GM18505 (cell line): Measurements from ENCODE around the gene CHCHD6.

Experiments used
- ATAC-seq: cut with Tn5 transposase; IDR thresholded peaks from one replicate; pipeline ENCODE4 v1.9.1; 2021; ENCODE audit not compliant: unreplicated experiment
- POLR2A ChIP-seq: IDR thresholded peaks from 4 replicates; pipeline ENCODE4 v1.6.1; 2011; ENCODE audit warnings: borderline replicate concordance; ENCODE audit not compliant: insufficient read depth, insufficient read length; ENCODE audit errors: extremely low read depth

Gene CHCHD6

DNA sequence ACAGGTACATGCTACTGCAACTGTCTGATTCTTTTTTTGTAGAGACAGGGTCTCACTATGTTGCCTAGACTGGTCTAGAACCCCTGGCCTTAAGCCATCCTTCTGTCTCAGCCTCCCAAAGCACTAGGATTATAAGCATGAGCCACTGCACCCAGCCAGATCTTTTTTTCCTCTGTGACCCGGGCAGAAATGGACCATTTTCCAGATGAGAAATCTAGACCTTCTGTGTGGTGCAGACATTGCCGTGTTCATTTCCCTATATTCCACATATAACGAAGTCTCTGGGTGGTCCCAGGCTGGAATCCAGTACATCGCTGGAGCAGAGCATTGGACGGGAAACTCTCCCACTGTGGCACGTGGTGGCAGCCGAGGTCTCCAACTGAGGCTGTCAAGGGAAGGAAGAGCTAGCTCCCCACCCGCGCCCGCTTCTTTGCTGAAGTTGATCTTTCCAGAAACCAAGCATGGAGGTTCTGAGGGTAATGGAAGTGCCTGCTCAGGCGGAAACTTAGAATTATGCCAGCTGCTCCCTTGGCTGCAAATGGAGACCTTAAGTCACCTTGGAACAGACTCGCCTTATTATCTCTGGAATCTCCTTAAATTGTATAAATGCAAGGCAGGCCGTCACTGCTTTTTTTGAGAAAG is 26.1 kb upstream of the CHCHD6 start:
- no peak for TF ChIP-seq POLR2A
- no peak for ATAC-seq

DNA sequence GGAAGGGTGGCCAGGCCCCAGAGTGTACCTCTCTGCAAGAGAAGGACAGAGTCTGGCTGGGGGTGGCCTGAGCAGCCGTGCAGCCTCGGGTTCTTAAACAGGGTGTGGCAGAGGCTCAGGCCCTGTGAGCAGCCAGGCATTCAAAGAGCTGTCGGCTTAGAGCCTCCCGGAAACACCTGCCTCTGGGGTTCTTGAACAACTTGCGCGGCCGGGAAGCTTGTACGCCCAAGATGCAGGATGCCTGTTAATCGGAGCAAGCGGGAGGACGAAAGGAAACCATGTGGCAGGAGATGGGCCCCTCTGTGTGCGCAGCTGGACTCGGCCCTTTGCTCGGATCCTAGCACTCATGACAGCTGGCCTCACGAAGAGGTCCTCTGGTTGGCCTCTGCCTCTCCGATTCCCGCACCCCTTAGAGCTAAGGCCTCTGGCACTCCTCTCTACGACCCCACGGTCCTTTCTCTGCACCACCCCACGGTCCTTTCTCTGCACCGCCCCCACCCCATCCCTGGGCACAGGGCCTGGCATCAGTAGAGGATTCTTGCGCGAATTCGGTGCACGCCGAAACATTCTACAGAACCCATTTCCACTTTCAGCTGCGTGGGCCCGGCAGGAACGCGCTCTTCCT is 25.2 kb upstream of the CHCHD6 start:
- no peak for TF ChIP-seq POLR2A
- no peak for ATAC-seq

DNA sequence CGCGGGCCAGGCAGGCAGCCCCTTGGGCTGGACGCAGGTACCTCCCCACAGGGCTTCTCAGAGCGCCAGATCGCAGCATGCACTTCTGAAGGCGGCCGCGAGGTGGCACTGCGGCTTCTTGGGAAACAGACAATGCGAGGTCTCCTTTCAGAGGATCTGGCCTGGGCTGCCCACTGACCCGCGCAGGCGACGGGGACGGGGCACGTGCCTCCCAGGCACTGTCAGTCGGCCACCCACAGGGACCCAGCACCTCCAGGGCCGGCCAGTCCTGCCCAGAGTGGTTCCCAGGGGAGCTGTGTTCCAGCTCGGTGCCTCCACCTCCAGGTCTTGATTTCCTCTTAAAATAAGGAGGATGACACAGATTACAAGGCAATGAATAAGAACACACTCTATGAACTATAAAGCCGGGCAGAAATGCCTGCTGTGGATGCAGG is 24.7 kb upstream of the CHCHD6 start:
- ATAC-seq = no peak
- no peak for TF ChIP-seq POLR2A

DNA sequence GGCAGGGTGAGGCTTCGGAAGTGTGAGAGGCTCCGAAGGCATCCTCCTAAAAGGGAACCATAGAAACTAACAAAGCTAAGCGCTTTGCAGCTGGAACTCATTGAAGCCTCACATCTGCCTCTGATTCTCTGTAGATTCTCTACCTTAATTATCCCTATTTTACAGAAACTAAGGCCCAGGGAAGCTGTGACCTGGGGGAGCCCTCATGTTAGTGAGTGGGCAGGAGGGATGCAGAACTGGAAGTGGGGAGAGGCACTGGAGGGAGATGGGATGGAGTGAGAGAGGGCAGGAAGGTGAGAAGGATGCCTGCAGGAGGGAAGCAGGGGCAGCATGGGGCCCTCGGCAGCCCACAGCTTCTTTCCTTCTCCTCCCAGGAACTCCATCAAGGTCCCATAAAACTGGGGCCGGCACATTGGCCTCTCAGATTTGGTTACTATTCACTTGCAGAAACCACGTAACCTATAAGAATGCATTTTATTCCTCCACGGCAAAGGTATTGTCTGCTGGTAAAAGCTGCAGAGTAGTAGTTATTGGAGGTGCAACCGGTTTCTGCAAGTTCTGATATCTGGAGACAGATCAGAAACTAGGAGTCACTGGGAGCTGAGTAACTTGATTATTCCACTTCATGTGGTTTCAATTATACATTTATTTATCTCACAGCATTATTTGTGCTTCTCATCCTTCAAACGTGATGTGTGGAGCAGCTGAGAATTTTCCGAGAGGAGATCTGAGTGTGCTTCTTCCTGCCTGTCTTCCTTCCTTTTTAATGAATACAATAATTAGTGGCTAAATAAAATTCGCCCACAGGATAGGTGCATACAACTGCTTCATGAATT is 24.0 kb upstream of the CHCHD6 start:
- no peak for TF ChIP-seq POLR2A
- no peak for ATAC-seq

DNA sequence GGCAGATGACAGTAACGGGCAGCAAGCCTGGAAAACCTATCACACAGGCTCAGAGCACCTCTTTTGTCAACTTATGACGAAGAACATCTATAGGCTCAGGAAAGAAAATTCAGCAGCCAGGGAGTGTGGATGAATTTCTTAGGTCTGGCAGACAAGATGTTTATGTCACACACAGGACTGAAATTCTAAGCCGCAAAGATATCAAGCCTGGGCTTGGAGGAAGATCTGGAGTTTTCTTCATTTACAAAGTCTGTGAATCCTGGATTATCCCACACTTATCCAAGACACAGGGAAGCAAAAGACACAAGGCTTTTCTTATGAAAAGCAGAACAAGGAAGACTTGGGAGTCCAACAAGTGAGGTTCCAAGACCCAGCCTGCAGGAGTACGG is 23.4 kb upstream of the CHCHD6 start:
- no peak for ATAC-seq

DNA sequence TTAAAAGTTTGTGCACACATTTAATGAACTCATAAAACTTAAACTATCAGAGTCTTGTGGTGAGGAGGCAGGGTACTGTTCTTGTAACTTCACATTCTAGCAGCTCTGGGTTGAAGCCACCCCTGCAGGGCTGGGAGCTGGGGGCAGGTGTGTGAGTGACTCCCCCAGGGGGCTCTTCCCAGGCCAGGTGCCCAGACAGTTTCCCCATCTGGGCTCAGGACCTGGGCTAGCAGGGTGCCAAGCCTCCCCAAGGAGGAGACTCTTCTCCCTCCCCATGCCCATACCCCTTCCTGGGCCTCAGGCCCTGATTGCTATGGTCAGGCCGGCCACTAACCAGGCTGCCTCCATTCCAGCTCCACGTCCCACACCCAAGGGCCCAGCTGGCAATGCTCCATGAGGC is 22.0 kb upstream of the CHCHD6 start:
- no peak for ATAC-seq
- TF ChIP-seq POLR2A = no peak

More for the DNA sequence above, 23.4 kb upstream of the CHCHD6 start:
- no peak for TF ChIP-seq POLR2A

DNA sequence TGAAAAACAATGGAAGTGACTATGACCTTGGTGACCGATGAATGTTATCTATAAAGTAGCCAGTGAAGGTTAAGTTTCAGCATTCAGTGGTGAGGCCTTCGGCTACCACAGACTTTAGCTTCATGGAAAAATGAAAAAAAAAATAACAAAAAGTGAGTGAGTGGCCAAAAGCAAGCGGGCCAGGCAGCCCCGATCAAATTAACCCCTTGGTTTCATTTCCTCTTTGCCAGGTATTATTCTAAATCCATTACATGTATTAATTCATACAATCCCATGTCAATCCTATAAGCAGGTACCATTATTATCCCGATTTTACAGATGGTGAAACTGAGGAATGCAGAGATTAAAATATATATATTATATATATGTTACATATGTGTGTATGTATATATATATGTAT is 21.0 kb upstream of the CHCHD6 start:
- ATAC-seq = no peak
- no peak for TF ChIP-seq POLR2A

DNA sequence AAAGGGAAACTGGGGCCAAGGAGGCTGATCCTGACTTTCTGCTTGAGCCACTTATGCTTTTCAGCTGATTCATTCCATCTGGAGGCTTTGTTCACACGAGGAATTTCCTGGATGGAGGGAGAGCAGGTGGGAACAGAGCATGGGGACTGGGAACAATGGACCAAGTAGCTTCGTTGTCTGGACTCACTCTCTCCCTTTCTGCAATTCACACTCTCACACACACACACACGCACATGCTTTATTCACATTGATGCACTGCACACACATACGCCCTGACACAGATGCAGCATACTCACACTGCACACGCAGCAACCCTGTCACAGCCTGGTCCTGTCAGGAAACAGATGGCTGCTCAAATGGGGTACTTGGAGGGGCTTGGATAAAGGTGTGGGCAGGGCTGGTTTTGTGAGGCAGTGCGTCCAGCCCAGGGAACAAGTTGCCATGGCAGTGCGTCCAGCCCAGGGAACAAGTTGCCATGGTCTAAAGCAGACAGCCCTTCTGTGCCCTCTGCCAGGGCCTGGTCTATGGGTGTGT is 19.8 kb upstream of the CHCHD6 start:
- no peak for TF ChIP-seq POLR2A
- no peak for ATAC-seq

DNA sequence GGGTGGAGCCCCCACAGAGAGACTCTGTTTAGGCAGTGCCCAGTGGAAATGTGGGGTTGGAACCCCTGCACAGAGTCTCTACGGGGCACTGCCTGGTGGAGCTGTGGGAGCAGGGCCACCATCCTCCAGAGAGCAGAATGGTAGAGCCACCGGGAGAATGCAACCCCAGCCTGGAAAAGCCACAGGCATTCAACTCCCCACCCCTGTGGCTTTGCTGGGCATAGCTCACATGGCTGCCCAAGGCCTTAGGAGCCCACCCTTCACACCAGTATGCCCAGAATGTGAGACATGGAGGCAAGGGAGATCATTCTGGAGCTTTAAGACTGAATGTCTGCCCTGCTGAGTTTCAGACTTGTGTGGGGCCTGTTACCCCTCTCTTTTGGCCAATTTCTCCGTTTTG is 19.0 kb upstream of the CHCHD6 start:
- no peak for ATAC-seq
- TF ChIP-seq POLR2A = no peak

DNA sequence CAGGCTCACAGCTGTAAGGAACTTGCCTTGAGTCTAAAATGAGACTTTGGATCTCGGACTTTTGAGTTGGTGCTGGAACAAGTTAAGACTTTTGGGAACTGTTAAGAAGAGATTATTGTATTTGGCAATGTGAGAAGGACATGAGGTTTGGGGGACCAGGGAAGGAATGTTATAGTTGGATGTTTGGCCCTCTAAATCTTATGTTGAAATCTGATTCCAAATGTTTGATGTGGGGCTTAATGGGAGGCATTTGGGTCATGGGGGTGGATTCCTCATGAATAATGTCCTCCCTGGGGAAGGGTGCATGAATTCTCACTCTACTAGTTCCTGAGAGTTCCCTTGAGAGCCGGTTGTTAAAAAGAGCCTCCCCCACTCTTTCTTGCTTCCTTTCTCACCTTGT is 18.5 kb upstream of the CHCHD6 start:
- no peak for ATAC-seq
- TF ChIP-seq POLR2A = no peak

DNA sequence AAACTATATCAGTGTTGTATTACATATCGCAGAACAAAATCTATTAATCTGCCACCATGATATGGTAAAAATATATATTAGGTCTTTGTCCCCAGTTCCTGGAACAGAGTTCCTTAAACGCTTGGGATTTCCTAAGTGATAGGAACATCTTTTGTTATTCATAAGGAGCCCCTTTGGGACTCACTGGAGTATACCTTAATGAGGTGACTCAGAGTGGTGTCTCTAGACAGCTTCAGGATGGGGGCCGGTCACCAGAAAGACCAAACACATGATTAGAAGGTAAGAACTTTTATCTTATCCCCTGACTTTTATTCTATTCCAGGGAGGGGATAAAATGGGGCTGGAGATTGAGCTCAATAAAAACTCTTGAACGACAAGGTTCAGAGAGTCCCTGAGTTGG is 12.3 kb upstream of the CHCHD6 start:
- TF ChIP-seq POLR2A = no peak
- no peak for ATAC-seq

DNA sequence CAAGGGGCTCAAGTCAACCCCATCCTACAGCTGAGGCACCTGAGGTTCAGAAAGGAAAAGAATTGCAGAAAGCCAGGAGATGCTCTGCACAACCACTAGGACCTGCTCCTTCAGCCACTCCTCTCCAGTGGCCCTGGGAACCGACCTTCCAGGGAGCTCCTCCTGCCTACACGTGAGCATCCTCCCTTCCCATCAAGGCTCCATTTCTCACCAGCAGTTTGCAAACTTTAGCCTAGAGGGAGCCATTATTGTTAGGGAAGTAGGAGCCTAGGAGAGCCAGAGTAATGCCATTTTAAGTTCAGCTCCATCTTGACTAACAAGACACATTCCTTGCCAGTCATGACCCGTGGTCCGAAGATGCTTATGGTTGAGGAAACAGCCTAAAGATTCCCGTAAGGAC is 11.2 kb upstream of the CHCHD6 start:
- no peak for ATAC-seq
- TF ChIP-seq POLR2A = no peak

DNA sequence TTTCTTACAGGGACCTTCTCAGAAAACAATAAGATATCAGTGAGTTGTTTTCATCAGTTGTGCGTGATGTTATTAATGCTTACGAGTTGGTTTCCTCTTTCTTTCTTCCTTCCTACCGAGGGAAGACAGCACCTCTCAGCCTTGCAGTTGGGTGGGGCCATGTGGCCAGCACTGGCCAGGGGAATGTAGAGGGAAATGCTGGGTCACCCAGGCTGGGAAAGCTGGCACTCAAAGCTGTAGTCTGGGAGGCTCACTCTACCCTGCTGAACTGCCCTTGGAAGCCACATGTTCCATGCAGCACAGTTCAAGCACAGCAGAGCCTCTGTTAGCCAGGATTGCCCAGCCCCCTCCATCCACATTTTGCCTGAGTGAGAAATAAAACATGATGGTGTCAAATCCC is 10.1 kb upstream of the CHCHD6 start:
- TF ChIP-seq POLR2A = no peak
- ATAC-seq = no peak

DNA sequence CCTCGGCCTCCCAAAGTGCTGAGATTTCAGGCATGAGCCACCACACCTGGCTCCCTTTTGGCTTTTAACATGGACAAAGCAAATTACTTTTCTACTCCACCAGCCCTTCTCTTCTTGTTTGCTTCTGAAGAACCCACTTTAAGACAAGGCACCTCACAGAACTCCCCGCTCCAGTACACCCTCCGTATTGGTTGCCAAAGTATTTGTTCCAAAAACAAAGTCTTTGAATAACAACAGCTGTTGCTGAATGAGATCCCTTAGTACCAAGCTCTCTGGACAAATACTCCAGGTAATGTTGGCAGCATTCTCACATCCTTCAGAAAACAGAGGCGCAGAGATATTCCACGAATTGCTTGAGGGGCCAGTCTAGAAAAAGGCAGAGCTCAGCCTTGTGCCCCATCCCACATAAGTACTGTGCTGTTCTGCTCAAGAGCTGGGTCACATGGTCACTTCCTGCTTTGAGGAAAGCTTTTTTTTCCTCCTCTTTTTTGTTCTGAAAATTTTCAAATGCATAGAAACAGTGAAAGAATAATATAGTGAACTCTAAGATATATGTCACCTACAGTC is 7.3 kb upstream of the CHCHD6 start:
- ATAC-seq = no peak
- TF ChIP-seq POLR2A = no peak

DNA sequence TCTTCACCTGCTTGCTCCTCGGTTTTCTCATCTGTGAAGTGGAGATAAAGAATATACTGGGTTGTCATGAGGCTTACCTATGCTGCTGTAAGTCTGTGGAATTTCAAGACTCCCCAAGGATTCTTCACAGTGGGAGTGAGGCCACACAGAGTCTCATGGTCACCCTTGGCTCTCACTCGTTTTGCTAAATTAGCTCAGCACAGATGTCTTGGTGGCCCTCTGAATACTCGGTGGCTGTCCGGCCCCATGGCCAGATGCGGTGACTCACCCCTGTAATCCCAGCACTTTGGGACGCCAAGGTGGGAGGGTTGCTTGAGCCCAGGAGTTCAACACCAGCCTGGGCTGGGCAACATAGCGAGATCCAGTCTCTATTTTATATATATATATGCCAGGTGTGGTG is 5.0 kb upstream of the CHCHD6 start:
- no peak for TF ChIP-seq POLR2A
- ATAC-seq = no peak
